ENCODE data around the gene ZNRD2. TPM values are rescaled to one million over a fixed set of nuclear protein-coding genes. Genes with fewer than 3 reads are reported as not detected.

The ZNRD2 gene
- total and polyA plus RNA-seq, 2 of the 8 experiments (the other 6 are each of a cell fraction or from before 2014, with no cell fraction given) = 53.4 to 125 TPM

- Histone ChIP-seq H3K23me2 (ENCODE audit: low read depth, low read length) (peaks cover 16% of the 10 kb centered on the region), H3K23ac (ENCODE audit: insufficient read length) (no peak overlapping the region), H4K5ac (ENCODE audit: insufficient read length, low read depth, low read length) (no peak overlapping the region), H3K27me3 (replicated peaks in 1 of 4; ENCODE audit: control insufficient read depth in 3 of 4, extremely low read depth in 1 of 4, insufficient read depth in 3 of 4, low read length in 3 of 4) (no peaks in the 10 kb centered on the region), H3K36me3 (ENCODE audit: control insufficient read depth in 2 of 4, insufficient read depth in 4 of 4, low read length in 3 of 4) (peaks cover 3 to 32% (median 19%) of the 10 kb centered on the region in 4 experiments; a peak in 7 of 8 replicates), H4K20me1 (replicated peaks in 1 of 2; ENCODE audit: control insufficient read depth in 1 of 2, insufficient read depth in 2 of 2, low read length in 2 of 2) (peaks cover 5 to 36% of the 10 kb centered on the region in 2 experiments), H2AK5ac (ENCODE audit: low read depth, low read length) (no peak overlapping the region), H2BK15ac (ENCODE audit: low read length) (no peak overlapping the region), H3K4ac (replicated peaks; ENCODE audit: insufficient read length, low read depth, low read length) (no peak overlapping the region), H2BK120ac (replicated peaks; ENCODE audit: low read depth, low read length) (no peak overlapping the region), H4K8ac (ENCODE audit: extremely low read depth, insufficient read depth, low read length) (no peak overlapping the region), H3K79me1 (ENCODE audit: low read depth, low read length) (peaks cover 24% of the 10 kb centered on the region), H3K4me2 (ENCODE audit: insufficient read depth in 1 of 2, low read depth in 2 of 2, low read length in 2 of 2) (peak overlapping the region; percentile 80 to 98; a peak in 2 of 4 replicates), H4K91ac (replicated peaks; ENCODE audit: insufficient read length, low read length) (no peak overlapping the region), H3K79me2 (ENCODE audit: control insufficient read depth in 1 of 2, insufficient read depth in 2 of 2, low read length in 2 of 2) (peaks cover 11 to 27% of the 10 kb centered on the region in 2 experiments), H3K4me3 (ENCODE audit: extremely low read depth in 1 of 4, insufficient read depth in 2 of 4, low read depth in 3 of 4, low read length in 4 of 4) (peak overlapping the region in 2 of 4 experiments; percentile 85 to 88; a peak in 2 of 8 replicates), H3K9me3 (ENCODE audit: insufficient read depth in 2 of 2, low read depth in 1 of 2, low read length in 1 of 2) (no peaks in the 10 kb centered on the region), H3K9ac (replicated peaks in 1 of 4; ENCODE audit: extremely low read depth in 1 of 4, low read depth in 3 of 4, low read length in 3 of 4) (no peak overlapping the region), H3K27ac (ENCODE audit: low read depth, low read length) (no peak overlapping the region), H3K18ac (ENCODE audit: extremely low read depth, low read length) (no peak overlapping the region), H3K56ac (replicated peaks; ENCODE audit: insufficient read length, low read depth, low read length) (no peak overlapping the region), H2BK20ac (ENCODE audit: low read length) (no peak overlapping the region), H3K4me1 (replicated peaks in 1 of 4; ENCODE audit: control insufficient read depth in 3 of 4, insufficient read depth in 4 of 4, low read length in 3 of 4) (peaks cover 0 to 18% (median 9%) of the 10 kb centered on the region in 4 experiments; a peak in 5 of 7 replicates), H2BK12ac (ENCODE audit: low read depth, low read length) (no peak overlapping the region), H3K14ac (ENCODE audit: insufficient read length) (no peak overlapping the region), H2BK5ac (ENCODE audit: low read depth, low read length) (no peak overlapping the region), H2AFZ (ENCODE audit: low read length) (no peak overlapping the region)
- POLR2A ChIA-PET (ENCODE audit: partially characterized antibody) = interaction anchor here (0.7 to 5.7 kb wide), 10 partner anchors 9 to 120 kb away, joined by 3 to 38 read pairs (median 6); partner anchors contain the start of gene SIPA1
- CTCF ChIA-PET (ENCODE audit: partially characterized antibody) = interaction anchor here (0.7 to 2.1 kb wide), 9 partner anchors 9 to 94 kb away, joined by 3 to 11 read pairs (median 4); partner anchors contain the start of genes KAT5 and SIPA1
- WGBS, 2 experiments (ENCODE audit: extremely low coverage in 1 of 2, insufficient coverage in 1 of 2, insufficient read length in 1 of 2, insufficient replicate concordance in 2 of 2, low coverage in 1 of 2, low lambda C conversion rate in 2 of 2, missing lambda C conversion rate in 1 of 2) = 87% methylated on average over 17 of the region's 17 CpGs; no CpG with 5 or more reads in 1 of the 2 experiments
- DNase-seq (ENCODE audit: low read depth in 1 of 2, low spot score in 2 of 2) = no peak
- no peak for FAIRE-seq
- no peak for TF ChIP-seq ATF2 (IDR thresholded peaks at IDR 0.05; ENCODE audit: low read length)
- TF ChIP-seq RBBP5 (IDR thresholded peaks at IDR 0.05; ENCODE audit: borderline replicate concordance, low read depth, low read length) = no peak
- no peak for TF ChIP-seq NANOG (IDR thresholded peaks at IDR 0.05; ENCODE audit: insufficient read depth, low read depth, low read length, poor library complexity, severe bottlenecking)
- TF ChIP-seq TCF12 (IDR thresholded peaks at IDR 0.05; ENCODE audit: low read depth, low read length) = no peak
- no peak for TF ChIP-seq TAF1 (IDR thresholded peaks at IDR 0.05; ENCODE audit: low read depth, low read length)
- TF ChIP-seq BCL11A (IDR thresholded peaks at IDR 0.05; ENCODE audit: low read depth in 2 of 2, low read length in 2 of 2) = no peak
- TF ChIP-seq YY1 (IDR thresholded peaks at IDR 0.05; ENCODE audit: low read depth, low read length) = no peak
- no peak for TF ChIP-seq SAP30 (IDR thresholded peaks at IDR 0.05; ENCODE audit: insufficient read depth, insufficient replicate concordance, low read length)
- no peak for TF ChIP-seq PHF8 (conservative IDR thresholded peaks at IDR 0.05; ENCODE audit: low read depth, low read length)
These were observed 47.0 kb downstream of the ZNRD2 start for GRCh38 chr11:65617136-65617850.
